HCT116 (cell line): ENCODE data around the gene PPP2R2D.

Experiments
- CTCF ChIP-seq, 3 experiments: fragments of 200-600 bp in 1 of 3; sonication (generic) in 1 of 3; IDR thresholded peaks in 2 of 3; conservative IDR thresholded peaks in 1 of 3; 2 replicates each; pipeline ENCODE4 v1.5.1; 2012 to 2017; ENCODE audit warnings: low read depth in 2 of 3, low read length in 2 of 3, antibody characterized with exemption in 1 of 3, borderline replicate concordance in 1 of 3, control low read depth in 1 of 3, mild to moderate bottlenecking in 1 of 3, mixed read lengths in 1 of 3, mixed run types in 1 of 3, moderate library complexity in 1 of 3; ENCODE audit not compliant: insufficient read depth in 1 of 3
- EZH2phosphoT487 ChIP-seq: fragments of 200-600 bp; IDR thresholded peaks from 2 replicates; pipeline ENCODE4 v1.6.1; 2018; ENCODE audit warnings: antibody characterized with exemption, borderline replicate concordance
- ZNF274 ChIP-seq: fragments of 200-500 bp; sonication (Bioruptor generic); IDR thresholded peaks from 2 replicates; pipeline ENCODE4 v1.6.1; 2014; ENCODE audit warnings: mild to moderate bottlenecking, low read depth, low read length, inconsistent platforms

- TF ChIP-seq CTCF (IDR thresholded peaks at IDR 0.05 in 2 of 3, conservative IDR thresholded peaks at IDR 0.05 in 1 of 3; ENCODE audit: borderline replicate concordance in 1 of 3, insufficient read depth in 1 of 3, low read depth in 2 of 3, low read length in 2 of 3) = no peak
- TF ChIP-seq EZH2phosphoT487 = no peak
- TF ChIP-seq ZNF274 = no peak
Measured at GRCh38 chr10:131925716-131926115, 24.9 kb downstream of the PPP2R2D start.
